Measurements from ENCODE around the gene LTBP1. TPM values are rescaled to one million over a fixed set of nuclear protein-coding genes. Genes with fewer than 3 reads are reported as not detected.

Gene LTBP1
- total RNA-seq, 1 donor from 2014 or later = 36.0 TPM

- ATAC-seq = no peak
- TF ChIP-seq, protein P1, sequence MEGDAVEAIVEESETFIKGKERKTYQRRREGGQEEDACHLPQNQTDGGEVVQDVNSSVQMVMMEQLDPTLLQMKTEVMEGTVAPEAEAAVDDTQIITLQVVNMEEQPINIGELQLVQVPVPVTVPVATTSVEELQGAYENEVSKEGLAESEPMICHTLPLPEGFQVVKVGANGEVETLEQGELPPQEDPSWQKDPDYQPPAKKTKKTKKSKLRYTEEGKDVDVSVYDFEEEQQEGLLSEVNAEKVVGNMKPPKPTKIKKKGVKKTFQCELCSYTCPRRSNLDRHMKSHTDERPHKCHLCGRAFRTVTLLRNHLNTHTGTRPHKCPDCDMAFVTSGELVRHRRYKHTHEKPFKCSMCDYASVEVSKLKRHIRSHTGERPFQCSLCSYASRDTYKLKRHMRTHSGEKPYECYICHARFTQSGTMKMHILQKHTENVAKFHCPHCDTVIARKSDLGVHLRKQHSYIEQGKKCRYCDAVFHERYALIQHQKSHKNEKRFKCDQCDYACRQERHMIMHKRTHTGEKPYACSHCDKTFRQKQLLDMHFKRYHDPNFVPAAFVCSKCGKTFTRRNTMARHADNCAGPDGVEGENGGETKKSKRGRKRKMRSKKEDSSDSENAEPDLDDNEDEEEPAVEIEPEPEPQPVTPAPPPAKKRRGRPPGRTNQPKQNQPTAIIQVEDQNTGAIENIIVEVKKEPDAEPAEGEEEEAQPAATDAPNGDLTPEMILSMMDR (IDR thresholded peaks at IDR 0.05) = no peak
Measured at GRCh38 chr2:32937602-32938448, 8.9 kb upstream of the LTBP1 start.

DNA sequence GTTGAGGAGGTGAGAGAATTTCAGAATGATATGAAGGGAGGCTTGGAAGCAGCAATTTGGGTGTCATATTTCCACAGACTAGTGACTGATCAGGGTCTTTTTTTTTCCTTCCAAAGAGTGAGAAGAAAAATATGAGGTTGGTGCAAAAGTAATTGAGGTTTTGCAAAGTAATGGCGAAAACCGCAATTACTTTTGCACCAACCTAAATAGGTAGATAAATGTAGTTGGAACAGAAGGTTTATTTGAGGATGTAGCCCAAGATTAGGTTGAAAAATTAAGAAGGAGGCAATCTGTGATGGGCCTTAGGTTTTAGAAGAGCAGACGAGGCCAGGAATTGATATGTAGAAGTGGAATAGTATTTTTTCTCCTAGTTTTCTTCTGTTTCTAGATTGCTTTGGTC is 7.8 kb upstream of the LTBP1 start:
- H3K4me1 ChIP-seq = no peaks in the 10 kb centered on the region
- ATAC-seq = no peak
- no peaks in the 10 kb centered on the region for H3K27me3 ChIP-seq
- intact Hi-C loops (cut with DNase I) = no loop called here
- H3K4me3 ChIP-seq = no peak overlapping the region
- H3K27ac ChIP-seq = no peak overlapping the region
- no peaks in the 10 kb centered on the region for H3K9me3 ChIP-seq
- no peaks in the 10 kb centered on the region for H3K36me3 ChIP-seq
- no peak for DNase-seq
- TF ChIP-seq, protein P1 (IDR thresholded peaks at IDR 0.05) = no peak

More at GRCh38 chr2:32937602-32938448, 8.9 kb upstream of the LTBP1 start:
- Histone ChIP-seq H3K27ac (no peak overlapping the region), H3K4me3 (no peak overlapping the region), H3K36me3 (no peaks in the 10 kb centered on the region), H3K9me3 (no peaks in the 10 kb centered on the region), H3K27me3 (no peaks in the 10 kb centered on the region), H3K4me1 (no peaks in the 10 kb centered on the region)
- no peak for DNase-seq
- intact Hi-C loops (cut with DNase I) = no loop called here

DNA sequence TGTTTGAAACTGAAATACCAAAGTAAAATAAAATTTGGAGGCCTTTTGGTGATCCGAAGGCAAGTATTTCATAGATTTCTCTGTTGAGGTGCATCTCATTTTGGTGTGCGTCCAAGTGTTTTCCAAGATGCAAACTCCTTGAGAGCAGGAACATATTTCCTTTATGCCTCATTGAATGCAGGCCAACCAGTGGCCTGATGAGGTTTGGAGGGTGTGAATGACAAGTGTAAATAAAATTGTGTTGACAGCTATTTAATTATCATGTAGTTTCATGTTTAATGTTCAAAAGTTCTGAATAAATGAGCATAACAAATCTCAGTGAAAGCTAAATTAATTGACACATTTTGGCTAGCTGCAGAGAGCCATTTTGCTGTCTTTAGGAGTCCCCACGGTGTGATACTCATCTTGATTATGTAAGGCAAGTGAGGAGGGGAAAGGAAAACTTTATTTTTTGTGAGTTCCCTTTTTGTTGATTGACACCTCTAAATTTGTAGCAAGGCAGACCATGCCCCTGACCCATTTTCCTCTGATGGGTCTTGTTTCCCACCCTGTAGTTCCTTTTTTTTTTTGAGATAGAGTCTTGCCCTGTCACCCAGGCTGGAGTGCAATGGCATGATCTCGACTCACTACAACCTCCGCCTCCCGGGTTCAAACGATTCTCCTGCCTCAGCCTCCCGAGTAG is 6.3 kb upstream of the LTBP1 start:
- intact Hi-C loops (cut with DNase I) = no loop called here
- ATAC-seq = no peak

GRCh38 chr2:32941944-32942690 is 4.6 kb upstream of the LTBP1 start:
- TF ChIP-seq, protein P1 (IDR thresholded peaks at IDR 0.05) = no peak
- Histone ChIP-seq H3K4me3 (no peak overlapping the region), H3K27ac (no peak overlapping the region), H3K9me3 (no peaks in the 10 kb centered on the region), H3K4me1 (no peaks in the 10 kb centered on the region), H3K36me3 (no peaks in the 10 kb centered on the region), H3K27me3 (no peaks in the 10 kb centered on the region)
- intact Hi-C loops (cut with DNase I) = no loop called here
- ATAC-seq (no peak), DNase-seq (no peak)

More for the DNA sequence above, 6.3 kb upstream of the LTBP1 start:
- H3K27ac ChIP-seq = no peak overlapping the region
- DNase-seq = no peak
- H3K27me3 ChIP-seq = no peaks in the 10 kb centered on the region
- H3K4me1 ChIP-seq = no peaks in the 10 kb centered on the region
- TF ChIP-seq, protein P1 (IDR thresholded peaks at IDR 0.05) = no peak
- no peaks in the 10 kb centered on the region for H3K36me3 ChIP-seq
- no peaks in the 10 kb centered on the region for H3K9me3 ChIP-seq
- no peak overlapping the region for H3K4me3 ChIP-seq

GRCh38 chr2:32942793-32943485 is 3.8 kb upstream of the LTBP1 start:
- Histone ChIP-seq H3K27ac (no peak overlapping the region), H3K4me3 (no peak overlapping the region), H3K36me3 (no peaks in the 10 kb centered on the region), H3K9me3 (no peaks in the 10 kb centered on the region), H3K4me1 (no peaks in the 10 kb centered on the region), H3K27me3 (peaks cover 2% of the 10 kb centered on the region)
- DNase-seq (no peak), ATAC-seq (no peak)
- TF ChIP-seq, protein P1 (IDR thresholded peaks at IDR 0.05) = no peak
- intact Hi-C loops (cut with DNase I) = no loop called here
